AG04450 (cell line): Measurements from ENCODE around the gene RNF111. TPM values are rescaled to one million over a fixed set of nuclear protein-coding genes. Genes with fewer than 3 reads are reported as not detected.

ENCODE experiments used
- CTCF ChIA-PET: fragments of 300-600, 350-600 bp; formaldehyde crosslinking; extraction: SDS; loops from one replicate; lab custom pipeline; 2022; ENCODE audit warnings: antibody characterized with exemption, inconsistent platforms; lab: Charles Lee
- POLR2A ChIA-PET: fragments of 350-600 bp; formaldehyde crosslinking; extraction: SDS; loops from one replicate; lab custom pipeline; 2021; ENCODE audit warnings: antibody characterized with exemption, inconsistent platforms; lab: Yijun Ruan, JAX
- DNase-seq: peaks from one replicate; pipeline ENCODE4 v3.0.0-alpha.2; 2011; ENCODE audit warnings: low read depth, low spot score
- H3K27ac ChIP-seq: one replicate; pipeline ENCODE4 v1.5.1; 2012; ENCODE audit warnings: low read depth, low read length, control low read depth
- H3K27me3 ChIP-seq: one replicate; pipeline ENCODE4 v1.6.0; 2012; ENCODE audit warnings: low read length; ENCODE audit not compliant: control insufficient read depth, insufficient read depth
- H3K4me3 ChIP-seq: 2 replicates; pipeline ENCODE4 v1.5.1; 2011; ENCODE audit warnings: mild to moderate bottlenecking, low read depth, low read length, control low read depth
- H3K9me3 ChIP-seq: 2 replicates; pipeline ENCODE4 v1.5.1; 2012; ENCODE audit warnings: low read length; ENCODE audit not compliant: control insufficient read depth, insufficient read depth
- CTCF ChIP-seq: IDR thresholded peaks from 2 replicates; pipeline ENCODE4 v1.5.1; 2011; ENCODE audit warnings: low read depth, low read length, control low read depth, inconsistent platforms
- polyA plus RNA-seq: library from polyadenylated mRNA; depleted of rRNA; stranded (reverse); fragments of >200 nt; gene quantifications from 2 replicates; pipeline ENCODE4 v1.2.3, GENCODE V29; 2011

Gene RNF111
- polyA plus RNA-seq, 1 experiment, result 24.4 TPM

DNA sequence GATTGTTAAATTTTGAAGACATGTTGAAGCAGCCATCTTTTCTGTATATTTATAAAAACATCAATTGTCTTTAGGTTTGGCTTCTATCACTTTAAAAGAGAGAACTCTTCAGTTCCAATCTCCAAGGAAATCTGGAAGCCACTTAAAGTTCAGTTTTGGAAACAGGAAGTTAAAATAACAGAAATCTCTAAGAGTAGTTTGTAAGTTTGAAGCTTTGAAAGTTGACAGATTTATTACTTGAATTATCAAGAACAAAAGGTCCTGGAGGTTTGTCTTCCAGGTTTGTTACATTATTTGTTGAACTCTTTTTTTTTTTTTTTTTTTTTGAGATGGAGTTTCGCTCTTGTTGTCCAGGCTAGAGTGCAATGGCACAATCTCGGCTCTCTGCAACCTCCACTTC lies 30.0 kb downstream of the RNF111 start:
- no peak for DNase-seq
- Histone ChIP-seq H3K27me3 (no peaks in the 10 kb centered on the region), H3K4me3 (no peak overlapping the region), H3K27ac (no peak overlapping the region), H3K9me3 (no peaks in the 10 kb centered on the region)
- POLR2A ChIA-PET, result no interaction called here
- TF ChIP-seq CTCF, result no peak
- CTCF ChIA-PET, result no interaction called here

DNA sequence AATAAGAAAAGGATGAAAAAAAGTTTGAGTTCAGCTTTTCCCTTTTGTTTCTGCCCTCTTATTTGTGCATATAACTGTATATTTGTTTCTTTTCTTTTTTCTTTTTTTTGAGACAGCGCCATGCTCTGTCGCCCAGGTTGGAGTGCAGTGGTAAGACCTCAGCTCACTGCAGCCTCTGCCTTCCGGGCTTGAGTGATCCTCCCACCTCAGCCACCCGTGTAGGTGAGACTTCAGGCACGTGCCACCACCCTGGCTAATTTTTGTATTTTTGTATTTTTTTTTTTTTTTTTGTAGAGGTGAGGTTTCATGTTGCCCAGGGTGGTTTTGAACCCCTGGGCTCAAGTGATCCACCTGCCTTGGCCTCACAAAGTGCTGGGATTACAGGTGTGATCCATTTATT lies 31.4 kb downstream of the RNF111 start:
- no peak for TF ChIP-seq CTCF
- ChIA-PET POLR2A (no interaction called here), CTCF (interaction anchor here (0.6 to 0.9 kb wide), 2 partner anchors 39 to 108 kb away, joined by 3 read pairs; no protein-coding TSS in a partner anchor)
- Histone ChIP-seq H3K27me3 (no peaks in the 10 kb centered on the region), H3K9me3 (no peaks in the 10 kb centered on the region), H3K27ac (no peak overlapping the region), H3K4me3 (no peak overlapping the region)
- no peak for DNase-seq

DNA sequence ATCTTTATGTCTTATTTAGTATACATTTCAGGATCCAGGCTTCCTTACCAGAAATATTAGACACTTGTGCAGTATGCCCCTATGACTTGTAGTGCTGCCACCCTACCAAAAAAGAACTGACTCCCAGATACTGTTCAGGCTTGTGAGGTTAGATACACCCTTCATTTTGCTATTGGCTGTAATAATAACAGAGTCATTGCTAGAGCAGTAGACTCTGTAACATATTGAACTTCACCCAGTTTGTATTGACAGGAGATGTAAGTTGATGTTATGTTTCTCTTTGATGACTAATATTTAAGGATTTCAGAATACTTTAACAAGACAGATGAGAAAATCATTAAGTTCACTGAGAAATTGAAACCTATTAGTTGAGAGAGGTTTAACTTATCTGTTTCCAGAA lies 32.9 kb downstream of the RNF111 start:
- TF ChIP-seq CTCF, result no peak
- ChIA-PET CTCF (no interaction called here), POLR2A (no interaction called here)
- Histone ChIP-seq H3K27ac (no peak overlapping the region), H3K27me3 (no peaks in the 10 kb centered on the region), H3K9me3 (no peaks in the 10 kb centered on the region), H3K4me3 (no peak overlapping the region)
- no peak for DNase-seq

- no peak for DNase-seq
- H3K27ac ChIP-seq, result no peak overlapping the region
- no peak for TF ChIP-seq CTCF
- POLR2A ChIA-PET, result no interaction called here
- H3K27me3 ChIP-seq, result no peaks in the 10 kb centered on the region
- no peaks in the 10 kb centered on the region for H3K9me3 ChIP-seq
- no peak overlapping the region for H3K4me3 ChIP-seq
- CTCF ChIA-PET, result interaction anchor here (0.6 kb wide), 1 partner anchor 101 kb away, joined by 5 read pairs; no protein-coding TSS in a partner anchor
Observed at GRCh38 chr15:59022188-59022587, 34.7 kb downstream of the RNF111 start.

- no peaks in the 10 kb centered on the region for H3K9me3 ChIP-seq
- CTCF ChIA-PET, result no interaction called here
- H3K27ac ChIP-seq, result no peak overlapping the region
- POLR2A ChIA-PET, result interaction anchor here (0.5 to 0.7 kb wide), 2 partner anchors 40 to 65 kb away, joined by 3 read pairs; no protein-coding TSS in a partner anchor
- H3K4me3 ChIP-seq, result no peak overlapping the region
- no peak for DNase-seq
- no peak for TF ChIP-seq CTCF
- no peaks in the 10 kb centered on the region for H3K27me3 ChIP-seq
Observed at GRCh38 chr15:59026207-59026606, 38.7 kb downstream of the RNF111 start.
